Endothelial cell of umbilical vein (primary cell): ENCODE data around the gene ELOB. TPM values are rescaled to one million over a fixed set of nuclear protein-coding genes. Genes with fewer than 3 reads are reported as not detected.

ENCODE experiments used
- BruUV-seq: library from RNA; stranded (reverse); fragments of 400-500 nt; replicated peaks from 2 replicates; lab custom pipeline; 2021; lab: Mats Ljungman, UMichigan
- CTCF ChIA-PET: fragments of 300-600, 350-600 bp; sonication (Branson Sonifier 250); formaldehyde crosslinking; loops from one replicate; lab custom pipeline; 2021; ENCODE audit warnings: antibody characterized with exemption, inconsistent platforms; lab: Charles Lee
- POLR2A ChIA-PET: fragments of 300-600, 350-600 bp; sonication (Branson Sonifier 250); formaldehyde crosslinking; loops from one replicate; lab custom pipeline; 2021; ENCODE audit warnings: antibody characterized with exemption, inconsistent platforms; lab: Charles Lee
- DNase-seq: peaks from one replicate; pipeline ENCODE4 v3.0.0-alpha.2; 2011; ENCODE audit warnings: low read depth, low spot score
- FAIRE-seq: peaks from 2 replicates; lab custom pipeline; 2011; peaks lifted over from hg19 to GRCh38; lab: Jason Lieb, UNC
- H2AFZ ChIP-seq: 2 replicates; pipeline ENCODE4 v1.6.0; 2012; ENCODE audit warnings: low read depth, low read length, control low read depth, inconsistent platforms
- H3K27ac ChIP-seq: 2 replicates; pipeline ENCODE4 v1.5.1; 2011; ENCODE audit warnings: low read depth, mild to moderate bottlenecking, control low read depth, low read length, moderate library complexity; ENCODE audit not compliant: insufficient read depth
- H3K27me3 ChIP-seq, 2 experiments: 2 replicates each; pipeline versions ENCODE4 v1.6.0 to v1.6.1; 2011; ENCODE audit warnings: low read length in 2 of 2, mixed read lengths in 1 of 2; ENCODE audit not compliant: control insufficient read depth in 2 of 2, insufficient read depth in 2 of 2
- H3K36me3 ChIP-seq, 2 experiments: 2 replicates in 1 of 2; 3 replicates in 1 of 2; pipeline ENCODE4 v1.5.1; 2011; ENCODE audit warnings: low read length in 2 of 2, mild to moderate bottlenecking in 1 of 2, moderate library complexity in 1 of 2; ENCODE audit not compliant: control insufficient read depth in 2 of 2, insufficient read depth in 2 of 2; ENCODE audit errors: extremely low read depth in 1 of 2
- H3K4me1 ChIP-seq: 3 replicates; pipeline ENCODE4 v1.5.1; 2011; ENCODE audit warnings: mild to moderate bottlenecking, low read length; ENCODE audit not compliant: control insufficient read depth, insufficient read depth; ENCODE audit errors: extremely low read depth
- H3K4me2 ChIP-seq: 2 replicates; pipeline ENCODE4 v1.6.1; 2011; ENCODE audit warnings: low read length, control low read depth, mixed read lengths; ENCODE audit not compliant: insufficient read depth
- H3K4me3 ChIP-seq, 3 experiments: fragments of 200-600 bp in 1 of 3; sonication (generic), shearing (Covaris generic) in 1 of 3; replicated peaks in 1 of 3; 2 replicates each; pipeline ENCODE4 v1.5.1; 2011 to 2016; ENCODE audit warnings: control low read depth in 3 of 3, low read length in 3 of 3, mild to moderate bottlenecking in 2 of 3, inconsistent platforms in 1 of 3, low read depth in 1 of 3, moderate library complexity in 1 of 3; ENCODE audit not compliant: insufficient read depth in 1 of 3
- H3K79me2 ChIP-seq: 2 replicates; pipeline ENCODE4 v1.6.0; 2012; ENCODE audit warnings: low read length, inconsistent platforms; ENCODE audit not compliant: control insufficient read depth, insufficient read depth
- H3K9ac ChIP-seq: replicated peaks from 2 replicates; pipeline ENCODE3; 2011; ENCODE audit warnings: low read length, control low read depth; ENCODE audit not compliant: insufficient read depth; ENCODE audit errors: extremely low read depth
- H3K9me1 ChIP-seq: replicated peaks from 3 replicates; pipeline ENCODE4 v1.6.0; 2011; ENCODE audit warnings: mild to moderate bottlenecking, low read length; ENCODE audit not compliant: control insufficient read depth, insufficient read depth; ENCODE audit errors: extremely low read depth
- H3K9me3 ChIP-seq: replicated peaks from 2 replicates; pipeline ENCODE4 v1.5.1; 2012; ENCODE audit warnings: low read length, inconsistent platforms; ENCODE audit not compliant: control insufficient read depth, insufficient read depth
- H4K20me1 ChIP-seq: replicated peaks from 2 replicates; pipeline ENCODE3; 2011; ENCODE audit warnings: mild to moderate bottlenecking, low read length; ENCODE audit not compliant: control insufficient read depth, insufficient read depth; ENCODE audit errors: extremely low read depth
- CTCF ChIP-seq, 2 donors: IDR thresholded peaks; 1 replicate in 1 of 2; 2 replicates in 1 of 2; pipeline ENCODE4 v1.5.1; 2011; ENCODE audit warnings: low read length in 2 of 2, mild to moderate bottlenecking in 2 of 2, moderate library complexity in 2 of 2, control low read depth in 1 of 2, inconsistent platforms in 1 of 2, low read depth in 1 of 2; ENCODE audit not compliant: insufficient read depth in 1 of 2; ENCODE audit errors: extremely low read depth in 1 of 2
- FOS ChIP-seq: IDR thresholded peaks from 2 replicates; pipeline ENCODE4 v1.6.1; 2011; ENCODE audit warnings: mild to moderate bottlenecking, low read length, moderate library complexity, borderline replicate concordance; ENCODE audit not compliant: insufficient read depth
- GATA2 ChIP-seq: IDR thresholded peaks from 2 replicates; pipeline ENCODE4 v1.7.0; 2011; ENCODE audit warnings: low read depth, mild to moderate bottlenecking, moderate library complexity, mixed read lengths, low read length; ENCODE audit not compliant: insufficient read length, insufficient read depth
- MAX ChIP-seq: IDR thresholded peaks from 2 replicates; pipeline ENCODE4 v1.6.1; 2011; ENCODE audit not compliant: insufficient read depth, insufficient read length
- MYC ChIP-seq: IDR thresholded peaks from one replicate; pipeline ENCODE4 v1.6.1; 2011; ENCODE audit warnings: mild to moderate bottlenecking, low read depth, low read length
- POLR2A ChIP-seq: IDR thresholded peaks from 2 replicates; pipeline ENCODE4 v1.6.1; 2012; ENCODE audit warnings: low read depth, mild to moderate bottlenecking, control low read depth, low read length
- POLR2AphosphoS5 ChIP-seq: IDR thresholded peaks from 2 replicates; pipeline ENCODE4 v1.6.1; 2012; ENCODE audit warnings: low read depth, mild to moderate bottlenecking, control low read depth, low read length, moderate library complexity; ENCODE audit not compliant: insufficient read depth
- dilution Hi-C: fragments of 300-500 bp; cut with MboI; formaldehyde crosslinking; loops from one replicate; pipeline ENCODE4 v1.15.0; 2019; ENCODE audit warnings: low sequenced_read_pairs; ENCODE audit not compliant: extremely low pct_ligation_motif_present
- intact Hi-C: fragments of 100-400 bp; cut with micrococcal nuclease; formaldehyde crosslinking; loops from one replicate; pipeline ENCODE4 v1.10.0; 2022
- polyA plus RNA-seq, 4 experiments: library from polyadenylated mRNA; depleted of rRNA in 3 of 4; stranded (reverse) in 3 of 4; unstranded in 1 of 4; fragments of >200 nt; gene quantifications; 2 replicates each; pipeline versions ENCODE4 v1.2.1 to v1.2.3, GENCODE V29; 2011 to 2012; ENCODE audit warnings: missing spikeins in 1 of 4
- total RNA-seq: library from RNA; stranded (reverse); gene quantifications from 2 replicates; pipeline ENCODE4 v1.2.3, GENCODE V29; 2021

ELOB gene
- total and polyA plus RNA-seq, 2 donors (not counting 3 experiments of a cell fraction or from before 2014, with no cell fraction given) = 251 to 848 TPM

DNA sequence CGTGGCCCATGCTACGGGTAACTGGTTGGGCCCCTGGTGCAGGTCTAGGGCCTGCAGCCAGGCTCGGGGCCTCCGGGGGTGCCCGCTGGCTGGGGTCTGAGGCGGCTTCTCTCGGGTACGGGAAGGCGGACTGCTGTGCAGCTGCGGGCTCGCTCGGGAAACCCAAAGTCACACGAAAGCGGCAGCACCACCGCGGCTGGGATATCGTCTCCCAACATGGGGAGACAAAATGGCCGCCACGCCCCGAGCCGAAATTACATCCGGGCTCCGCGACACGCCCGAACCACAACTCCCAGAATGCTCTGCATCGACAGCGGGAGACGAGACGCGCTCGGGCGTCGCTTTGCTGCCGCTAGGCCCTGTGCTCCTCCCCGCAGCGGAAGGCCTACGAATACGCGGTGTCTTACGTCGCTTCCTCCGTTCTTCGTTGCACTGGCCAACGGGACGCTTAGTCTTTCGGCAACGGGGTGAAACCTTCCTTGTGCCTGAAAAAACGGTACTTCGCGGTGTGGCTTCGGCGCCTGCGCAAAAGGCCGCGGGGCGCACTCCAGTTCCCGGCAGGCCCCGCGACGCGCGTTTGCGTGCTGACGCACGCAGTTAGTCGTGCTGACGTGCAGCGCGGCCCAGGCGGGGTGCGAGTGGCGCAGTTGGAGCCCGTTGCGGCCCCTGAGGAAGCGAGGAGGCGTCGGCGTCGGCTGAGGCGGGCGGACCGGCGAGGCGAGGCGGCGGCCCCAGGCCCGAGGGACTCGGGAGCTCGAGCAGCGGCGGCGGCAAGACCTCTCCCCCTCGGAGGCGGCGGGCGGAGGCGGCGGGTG, 24.8 kb downstream of the ELOB start, which contains the start of gene SRRM2:
Gene SRRM2 (plus strand): TSS at position 604 of the 815 bp plus-strand sequence. CDS start 3,727 bp downstream, outside the sequence.
- no peaks in the 10 kb centered on the region for H3K27me3 ChIP-seq

More for the DNA sequence above, 24.8 kb downstream of the ELOB start, which contains the start of gene SRRM2:
- Histone ChIP-seq H3K4me2 (peak within 1 kb of the TSS; percentile 98), H3K36me3 (peaks cover 2 to 3% of the 10 kb centered on the region in 2 experiments), H3K9ac (peak within 1 kb of the TSS; percentile 69), H3K27ac (peak within 1 kb of the TSS; percentile 65), H2AFZ (peak within 1 kb of the TSS; percentile 36), H3K79me2 (peaks cover 44% of the 10 kb centered on the region), H3K9me3 (no peaks in the 10 kb centered on the region), H3K4me3 (peak within 1 kb of the TSS; percentile 91 to 96 (median 93)), H3K9me1 (no peaks in the 10 kb centered on the region), H4K20me1 (peaks cover 23% of the 10 kb centered on the region), H3K4me1 (peaks cover 26% of the 10 kb centered on the region)
- FAIRE-seq = peak; percentile 96
- ChIA-PET CTCF (interaction anchor here (0.6 to 1.3 kb wide), 2 partner anchors 20 to 136 kb away, joined by 3 read pairs; no protein-coding TSS in a partner anchor), POLR2A (interaction anchor here (0.5 to 1.0 kb wide), 3 partner anchors 70 to 272 kb away, joined by 3 to 7 read pairs (median 4); partner anchors contain the start of gene KCTD5)
- peak; percentile 98 for DNase-seq
- dilution Hi-C loops = no loop called here
- BruUV-seq = no TSS peak
- TF ChIP-seq CTCF (IDR thresholded peaks at IDR 0.05; ENCODE audit: extremely low read depth in 1 of 2, insufficient read depth in 1 of 2, low read depth in 1 of 2, low read length in 2 of 2) (no peak), POLR2AphosphoS5 (peak; percentile 94), MYC (peak; percentile 75), MAX (peak; percentile 40), GATA2 (no peak), POLR2A (peak; percentile 81), FOS (no peak)
- intact Hi-C loops = loop anchor here (1.0 to 5.0 kb wide), 4 partner anchors 25 to 750 kb away; partner anchors contain the start of genes CLUAP1, ELOB and KCTD5
